ENCODE measurements around the gene YY1. TPM values are rescaled to one million over a fixed set of nuclear protein-coding genes. Genes with fewer than 3 reads are reported as not detected.
A peak's percentile ranks its signal among the peaks of the same experiment; 100 is the strongest.

Gene YY1
- total RNA-seq, 1 donor from 2014 or later: 89.0 TPM

DNA sequence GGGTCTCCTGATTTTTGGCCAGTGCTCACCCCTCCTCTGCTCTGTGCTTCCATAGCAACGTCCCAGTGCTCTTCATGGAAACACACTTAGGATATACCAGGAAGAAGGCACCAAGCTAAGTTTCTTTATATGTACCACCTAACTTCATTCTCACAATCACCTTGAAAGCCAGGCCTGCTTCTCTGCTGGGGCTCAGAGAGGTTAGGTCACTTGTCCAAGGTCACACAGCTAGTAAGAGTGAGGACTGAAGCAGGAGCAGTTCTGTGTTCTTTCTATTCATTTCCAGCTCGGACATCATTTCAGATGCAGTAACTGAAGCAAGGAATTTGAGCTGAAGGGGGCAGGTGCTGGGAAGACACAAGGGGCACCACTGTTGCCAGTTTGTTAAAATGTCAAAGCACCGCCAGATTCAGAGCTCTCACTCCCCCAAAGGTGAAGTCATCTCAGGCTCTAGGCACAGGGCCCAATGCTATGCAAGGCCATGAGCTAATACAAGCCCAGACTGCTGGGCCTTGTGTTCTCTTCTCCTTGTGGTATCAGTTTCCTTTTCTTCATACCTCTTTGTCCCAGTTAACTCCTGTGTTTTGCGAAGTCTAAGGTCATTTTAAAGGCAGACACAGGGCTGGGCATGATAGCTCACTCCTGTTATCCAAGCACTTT is 19.7 kb upstream of the YY1 start:
- Mint-ChIP-seq H3K9me3 (no peaks in the 10 kb centered on the region), H3K36me3 (no peaks in the 10 kb centered on the region), H3K27me3 (ENCODE audit: low read depth) (no peaks in the 10 kb centered on the region), H3K27ac (no peak overlapping the region), H3K4me1 (peaks cover 18% of the 10 kb centered on the region), H3K4me3 (no peak overlapping the region)
- TF ChIP-seq, protein P1, sequence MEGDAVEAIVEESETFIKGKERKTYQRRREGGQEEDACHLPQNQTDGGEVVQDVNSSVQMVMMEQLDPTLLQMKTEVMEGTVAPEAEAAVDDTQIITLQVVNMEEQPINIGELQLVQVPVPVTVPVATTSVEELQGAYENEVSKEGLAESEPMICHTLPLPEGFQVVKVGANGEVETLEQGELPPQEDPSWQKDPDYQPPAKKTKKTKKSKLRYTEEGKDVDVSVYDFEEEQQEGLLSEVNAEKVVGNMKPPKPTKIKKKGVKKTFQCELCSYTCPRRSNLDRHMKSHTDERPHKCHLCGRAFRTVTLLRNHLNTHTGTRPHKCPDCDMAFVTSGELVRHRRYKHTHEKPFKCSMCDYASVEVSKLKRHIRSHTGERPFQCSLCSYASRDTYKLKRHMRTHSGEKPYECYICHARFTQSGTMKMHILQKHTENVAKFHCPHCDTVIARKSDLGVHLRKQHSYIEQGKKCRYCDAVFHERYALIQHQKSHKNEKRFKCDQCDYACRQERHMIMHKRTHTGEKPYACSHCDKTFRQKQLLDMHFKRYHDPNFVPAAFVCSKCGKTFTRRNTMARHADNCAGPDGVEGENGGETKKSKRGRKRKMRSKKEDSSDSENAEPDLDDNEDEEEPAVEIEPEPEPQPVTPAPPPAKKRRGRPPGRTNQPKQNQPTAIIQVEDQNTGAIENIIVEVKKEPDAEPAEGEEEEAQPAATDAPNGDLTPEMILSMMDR (IDR thresholded peaks at IDR 0.05; ENCODE audit: unreplicated experiment): no peak
- DNase-seq (ENCODE audit: low spot score in 2 of 2, unreplicated experiment in 2 of 2): no peak

DNA sequence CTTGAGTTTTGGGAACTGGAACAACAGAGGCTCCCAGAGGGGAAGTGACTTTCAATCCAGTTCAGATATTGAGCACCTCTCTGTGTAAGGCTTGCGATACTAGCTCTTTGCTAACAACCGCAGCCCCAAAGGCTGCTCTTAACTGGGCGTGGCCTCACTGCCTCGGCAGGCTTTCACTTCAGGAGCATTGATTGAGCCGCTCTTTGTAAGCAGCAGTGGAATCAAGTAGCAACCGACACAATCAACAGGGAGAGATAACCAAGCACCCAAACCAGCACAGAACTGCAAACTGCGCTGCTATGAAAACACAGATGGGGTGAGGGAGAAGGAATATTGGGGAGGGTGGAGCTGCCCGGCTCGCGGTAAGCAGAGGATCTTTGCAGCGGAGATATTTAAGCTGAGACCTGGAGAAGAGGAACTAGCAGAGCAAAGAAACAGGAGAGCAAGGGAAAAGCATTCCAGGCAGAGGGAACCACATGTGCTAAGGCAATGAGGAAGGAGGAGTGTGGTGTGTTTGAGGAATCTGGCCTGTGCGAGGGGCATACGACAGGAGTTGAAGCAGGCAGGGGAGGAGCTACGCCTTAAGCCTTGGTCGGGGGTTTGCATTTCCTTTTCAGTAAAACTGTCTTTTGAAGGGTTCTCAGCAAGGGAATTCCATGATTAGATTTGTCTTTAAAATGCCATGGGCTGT is 17.3 kb upstream of the YY1 start:
- TF ChIP-seq, protein P1 (IDR thresholded peaks at IDR 0.05; ENCODE audit: unreplicated experiment): no peak
- Mint-ChIP-seq H3K27ac (no peak overlapping the region), H3K27me3 (ENCODE audit: low read depth) (no peaks in the 10 kb centered on the region), H3K36me3 (no peaks in the 10 kb centered on the region), H3K4me3 (no peak overlapping the region), H3K4me1 (no peaks in the 10 kb centered on the region), H3K9me3 (no peaks in the 10 kb centered on the region)
- no peak for DNase-seq (ENCODE audit: low spot score in 2 of 2, unreplicated experiment in 2 of 2)

DNA sequence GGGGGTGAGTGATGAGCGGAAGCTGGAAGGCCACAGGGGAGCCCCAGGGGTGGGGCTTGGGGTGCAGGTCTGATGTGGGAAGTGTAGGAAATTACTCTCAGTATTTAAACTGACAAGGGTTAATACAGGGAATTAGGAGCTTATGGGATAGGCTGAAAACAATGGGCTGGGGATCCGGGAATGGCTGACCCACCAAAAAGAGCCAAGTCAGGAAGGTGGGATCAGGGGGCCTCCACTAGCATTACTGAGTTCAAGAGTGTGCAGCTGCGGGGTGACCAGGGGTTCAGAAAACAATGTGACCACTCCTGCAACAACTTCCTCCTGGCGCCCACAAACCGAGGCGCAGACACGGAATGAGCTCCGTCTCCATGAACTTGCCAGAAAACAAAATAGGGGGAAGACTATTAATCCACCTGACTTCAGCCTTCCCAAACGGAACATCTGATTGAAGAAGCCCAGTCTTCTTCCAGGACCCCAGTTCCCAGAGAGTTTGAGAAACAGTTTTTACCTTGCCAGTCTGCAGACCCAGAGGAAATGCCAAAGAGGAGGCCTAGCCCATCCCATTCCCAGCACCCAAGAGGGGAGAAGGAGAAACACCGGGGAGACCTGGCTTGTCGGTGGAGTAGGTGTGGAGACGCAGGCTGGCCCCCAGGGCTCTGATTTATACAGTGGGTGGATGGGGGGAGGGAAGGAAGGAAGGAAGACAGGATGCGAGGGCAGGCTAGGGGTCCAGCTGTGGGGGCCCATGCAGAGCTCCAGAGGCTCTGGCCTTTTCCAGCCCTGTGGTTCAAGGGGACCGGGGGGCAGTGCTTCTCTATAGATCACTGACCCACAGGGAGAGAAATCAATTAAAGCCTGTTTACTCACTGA is 16.5 kb upstream of the YY1 start:
- DNase-seq (ENCODE audit: low spot score in 2 of 2, unreplicated experiment in 2 of 2): no peak
- no peaks in the 10 kb centered on the region for H3K27me3 Mint-ChIP-seq (ENCODE audit: low read depth)
- no peaks in the 10 kb centered on the region for H3K9me3 Mint-ChIP-seq
- no peak overlapping the region for H3K27ac Mint-ChIP-seq
- TF ChIP-seq, protein P1 (IDR thresholded peaks at IDR 0.05; ENCODE audit: unreplicated experiment): no peak
- H3K4me3 Mint-ChIP-seq: no peak overlapping the region
- H3K36me3 Mint-ChIP-seq: no peaks in the 10 kb centered on the region
- no peaks in the 10 kb centered on the region for H3K4me1 Mint-ChIP-seq

DNA sequence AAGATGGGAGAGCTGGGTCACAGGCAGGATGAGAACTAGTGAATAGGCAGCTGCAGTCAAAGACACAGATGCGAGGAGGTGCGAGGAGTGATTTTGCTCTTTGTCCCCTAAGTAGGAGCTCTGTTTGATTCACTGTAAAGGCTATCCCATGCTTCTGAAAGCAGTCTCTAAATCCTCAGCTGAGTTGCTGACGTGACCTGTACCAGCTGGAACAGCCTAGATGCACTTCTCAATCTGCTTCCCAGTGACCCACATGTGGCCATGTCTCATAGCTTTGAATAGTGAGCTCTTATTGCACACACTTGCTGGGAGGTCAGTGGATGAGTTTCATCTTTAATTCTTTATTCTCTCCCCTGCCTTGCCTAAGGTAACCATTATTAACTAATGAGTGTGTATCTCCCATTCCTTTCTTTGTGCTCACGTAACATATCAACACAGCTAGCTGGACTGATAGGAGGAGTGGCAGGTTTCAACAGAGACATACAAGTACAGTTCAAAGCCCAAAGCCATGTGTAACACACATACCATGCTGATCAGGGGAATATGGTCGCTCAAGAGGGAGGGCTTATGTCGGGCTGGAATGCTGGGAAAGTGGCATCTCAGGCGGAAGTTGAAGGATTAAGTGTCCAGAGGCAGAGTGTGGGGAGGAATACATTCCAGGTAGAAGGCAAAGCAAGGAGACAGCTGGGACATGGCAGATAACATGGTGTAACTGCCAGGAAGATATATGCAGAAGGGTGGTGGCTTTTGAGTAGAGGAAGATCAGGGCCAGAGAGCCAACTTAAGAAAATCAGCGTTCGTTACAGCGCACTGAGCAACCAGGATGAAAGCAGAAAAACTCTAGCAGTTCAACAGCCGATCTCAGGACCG is 15.4 kb upstream of the YY1 start:
- Mint-ChIP-seq H3K27me3 (ENCODE audit: low read depth) (no peaks in the 10 kb centered on the region), H3K36me3 (no peaks in the 10 kb centered on the region), H3K9me3 (no peaks in the 10 kb centered on the region), H3K4me3 (peak overlapping the region; percentile 26), H3K27ac (no peak overlapping the region), H3K4me1 (no peaks in the 10 kb centered on the region)
- DNase-seq (ENCODE audit: low spot score in 2 of 2, unreplicated experiment in 2 of 2): no peak
- TF ChIP-seq, protein P1 (IDR thresholded peaks at IDR 0.05; ENCODE audit: unreplicated experiment): no peak

DNA sequence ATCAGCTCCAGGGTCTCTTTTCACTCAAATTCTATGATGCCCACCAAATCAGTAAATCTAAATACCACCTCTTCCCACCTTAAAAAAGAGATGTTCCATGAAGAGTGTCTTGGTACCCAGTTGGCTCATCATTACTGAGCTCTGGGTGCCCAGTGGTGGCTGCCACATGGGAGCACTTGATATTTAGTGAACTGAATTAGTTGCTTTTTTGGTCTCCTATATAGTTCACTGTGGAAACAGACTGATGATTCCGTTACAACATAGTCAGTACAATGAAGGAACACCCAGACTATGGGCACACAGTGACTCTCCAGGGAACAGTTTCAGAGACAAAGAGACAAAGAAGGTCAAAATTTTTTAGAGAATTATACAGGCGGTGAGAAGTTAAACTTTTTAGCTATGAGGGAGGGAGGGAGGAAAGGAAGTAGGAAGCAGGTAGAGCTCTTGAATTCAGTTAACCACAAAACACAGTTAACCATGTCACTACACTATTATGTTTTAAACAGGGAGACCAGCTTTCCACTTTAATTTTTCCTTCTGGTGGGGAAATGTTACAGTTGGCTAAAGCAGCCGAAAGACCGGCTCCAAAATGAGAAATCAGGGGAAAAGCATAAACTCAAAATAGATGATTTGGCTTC is 14.6 kb upstream of the YY1 start:
- H3K4me1 Mint-ChIP-seq: no peaks in the 10 kb centered on the region
- H3K9me3 Mint-ChIP-seq: no peaks in the 10 kb centered on the region
- H3K4me3 Mint-ChIP-seq: no peak overlapping the region
- H3K27me3 Mint-ChIP-seq (ENCODE audit: low read depth): no peaks in the 10 kb centered on the region
- DNase-seq (ENCODE audit: low spot score in 2 of 2, unreplicated experiment in 2 of 2): no peak
- no peaks in the 10 kb centered on the region for H3K36me3 Mint-ChIP-seq
- H3K27ac Mint-ChIP-seq: no peak overlapping the region
- TF ChIP-seq, protein P1 (IDR thresholded peaks at IDR 0.05; ENCODE audit: unreplicated experiment): no peak

Data from mesothelial cell of epicardium (in vitro differentiated cells).